Fibroblast of skin of left biceps (primary cell): ENCODE results near the gene SRRM3.
"Not testable (repeated sequence)": the region's sequence is repeated elsewhere in the genome, so short reads cannot be mapped to it uniquely, and the experiment has no call there.

ENCODE experiments used
- DNase-seq, 2 experiments: peaks; one replicate each; pipeline ENCODE4 v3.0.0-alpha.2; 2013; ENCODE audit warnings: low read depth in 2 of 2

The SRRM3 gene

DNA sequence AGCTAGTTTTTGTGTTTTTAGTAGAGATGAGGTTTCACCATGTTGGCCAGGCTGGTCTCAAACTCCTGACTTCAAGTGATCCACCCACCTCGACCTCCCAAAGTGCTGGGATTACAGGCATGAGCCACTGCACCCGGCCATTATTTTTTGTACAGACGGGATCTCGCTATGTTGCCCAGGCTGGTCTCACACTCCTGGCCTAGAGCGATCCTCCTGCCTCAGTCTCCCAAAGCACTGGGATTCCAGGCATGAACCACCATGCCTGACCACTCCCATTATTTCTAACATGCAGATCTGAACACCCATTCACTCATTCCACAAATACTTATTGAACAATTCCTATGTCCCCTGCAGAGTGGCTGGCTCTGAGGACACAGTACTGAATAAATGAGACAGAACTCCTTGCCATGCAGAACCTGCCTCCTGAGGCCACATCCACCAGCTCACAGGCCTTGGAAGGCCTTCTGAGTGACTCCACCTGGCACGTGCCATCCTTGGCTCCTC is 89.2 kb downstream of the SRRM3 start:
- DNase-seq = peak in 1 of 2 experiments; percentile 15

DNA sequence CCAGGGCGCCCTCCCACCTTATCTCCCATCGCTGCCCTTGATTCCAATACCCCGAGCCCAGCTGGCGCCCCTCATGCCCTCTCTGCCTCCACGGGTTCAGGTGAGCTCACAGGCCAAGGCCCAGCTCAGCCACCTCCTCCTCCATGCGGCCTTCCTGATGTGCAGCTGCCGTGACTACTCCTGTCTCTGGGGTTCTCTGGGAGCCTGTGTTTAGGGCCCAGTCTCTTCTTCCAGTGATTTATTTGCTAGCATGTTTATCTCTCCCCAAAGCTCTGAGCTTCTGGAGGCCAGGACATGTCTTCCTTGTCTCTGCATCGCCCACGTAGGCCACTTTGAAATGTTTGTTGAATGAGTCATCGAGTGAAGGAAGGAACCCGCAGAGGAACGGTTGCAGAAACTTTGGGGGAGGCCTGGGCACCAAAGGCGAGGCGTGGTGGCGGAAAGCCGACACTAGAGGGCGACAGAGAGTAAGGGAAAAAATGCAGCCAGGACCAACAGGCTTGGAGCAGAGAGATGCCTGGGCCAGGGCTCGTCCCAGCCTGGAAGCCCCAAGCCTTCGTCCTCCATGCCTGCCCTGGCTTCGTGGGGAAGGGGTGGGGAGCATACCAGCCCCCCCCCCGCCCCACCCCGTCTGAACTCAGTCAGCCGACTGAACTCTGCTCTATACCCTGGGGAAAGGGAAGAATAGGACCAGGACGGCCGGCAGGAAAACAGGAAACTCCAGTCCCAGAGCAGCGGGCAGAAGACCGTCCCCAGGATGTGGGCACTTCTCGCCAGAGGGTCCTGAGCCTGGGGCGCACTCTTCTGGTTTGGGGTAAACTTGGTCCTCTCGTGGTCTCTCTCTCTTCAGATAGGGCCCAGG is 89.9 kb downstream of the SRRM3 start:
- peak; percentile 97 for DNase-seq

DNA sequence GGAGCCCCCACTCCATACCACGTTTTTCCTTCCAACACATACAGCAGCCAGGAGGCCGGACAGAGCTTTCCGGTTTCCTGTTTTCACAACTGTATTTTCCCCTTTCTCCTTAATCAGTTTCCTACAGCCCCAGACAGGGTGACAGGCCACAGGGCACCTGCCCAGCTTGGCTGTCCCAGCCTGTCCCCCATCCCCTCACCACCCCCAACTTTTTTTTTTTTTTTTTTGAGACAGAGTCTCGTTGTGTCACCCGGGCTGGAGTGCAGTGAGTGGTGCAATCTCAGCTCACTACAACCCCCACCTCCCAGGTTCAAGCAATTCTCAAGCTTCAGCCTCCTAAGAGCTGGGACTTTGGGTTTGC is 90.5 kb downstream of the SRRM3 start:
- DNase-seq = no peak

GRCh38 chr7:76292911-76293310 is 91.2 kb downstream of the SRRM3 start:
- DNase-seq = not testable (repeated sequence)

DNA sequence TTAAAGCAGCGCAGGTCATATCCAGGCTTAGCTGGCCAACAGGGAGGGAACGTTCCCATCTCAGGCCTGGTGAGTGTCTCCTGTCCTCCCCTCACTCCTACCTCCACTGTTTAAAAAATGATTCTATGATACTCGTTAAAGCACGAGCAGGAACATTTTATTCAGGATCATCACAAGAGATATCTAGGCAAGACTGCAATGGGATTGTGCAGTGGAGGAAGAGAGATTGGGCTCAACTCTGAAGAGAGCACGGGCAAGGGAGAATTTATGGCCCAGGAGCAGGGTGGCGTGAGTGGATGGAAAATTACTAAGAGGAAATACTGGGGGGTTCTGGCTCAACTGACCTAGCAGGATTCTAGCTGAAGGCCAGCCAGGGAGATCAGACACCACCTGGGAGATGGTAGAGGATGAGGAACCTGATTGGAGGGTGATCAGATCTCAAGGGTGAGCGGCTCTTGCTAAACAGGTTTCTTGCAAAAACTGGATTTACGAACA is 91.8 kb downstream of the SRRM3 start:
- no peak for DNase-seq

DNA sequence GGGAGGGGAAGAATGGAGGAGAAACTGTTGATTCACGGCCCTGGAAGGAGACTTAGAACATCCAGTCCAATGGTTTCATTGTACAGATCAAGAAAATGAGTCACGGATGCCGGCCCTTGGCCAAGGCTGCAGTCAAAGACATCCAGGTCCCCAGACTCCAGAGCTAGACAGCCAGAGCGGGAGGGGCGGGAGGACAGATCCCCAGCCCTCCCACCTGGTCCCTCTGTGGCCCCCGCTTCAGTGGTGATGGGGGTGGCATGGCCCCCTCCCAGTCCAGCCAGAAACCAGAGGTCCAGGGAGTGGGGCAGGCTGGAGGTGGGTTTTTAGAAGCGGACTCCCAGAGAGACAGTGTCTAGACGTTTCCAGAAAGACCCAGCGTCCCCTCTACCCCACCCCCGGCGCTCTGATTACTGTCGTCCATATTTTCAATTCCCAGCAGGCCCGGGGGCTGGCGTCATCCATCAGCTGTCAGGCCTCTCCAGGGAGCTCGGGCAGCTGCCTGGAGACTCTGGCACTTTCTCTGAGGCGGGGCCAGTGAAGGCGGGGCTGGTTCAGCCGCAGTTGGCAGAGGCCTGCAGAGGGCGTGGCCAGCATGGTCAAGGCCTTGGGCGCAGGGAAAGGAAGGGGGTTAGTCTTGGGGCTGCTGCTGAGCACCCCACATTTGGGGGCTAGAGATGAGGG is 92.8 kb downstream of the SRRM3 start:
- peak; percentile 72 to 73 for DNase-seq

DNA sequence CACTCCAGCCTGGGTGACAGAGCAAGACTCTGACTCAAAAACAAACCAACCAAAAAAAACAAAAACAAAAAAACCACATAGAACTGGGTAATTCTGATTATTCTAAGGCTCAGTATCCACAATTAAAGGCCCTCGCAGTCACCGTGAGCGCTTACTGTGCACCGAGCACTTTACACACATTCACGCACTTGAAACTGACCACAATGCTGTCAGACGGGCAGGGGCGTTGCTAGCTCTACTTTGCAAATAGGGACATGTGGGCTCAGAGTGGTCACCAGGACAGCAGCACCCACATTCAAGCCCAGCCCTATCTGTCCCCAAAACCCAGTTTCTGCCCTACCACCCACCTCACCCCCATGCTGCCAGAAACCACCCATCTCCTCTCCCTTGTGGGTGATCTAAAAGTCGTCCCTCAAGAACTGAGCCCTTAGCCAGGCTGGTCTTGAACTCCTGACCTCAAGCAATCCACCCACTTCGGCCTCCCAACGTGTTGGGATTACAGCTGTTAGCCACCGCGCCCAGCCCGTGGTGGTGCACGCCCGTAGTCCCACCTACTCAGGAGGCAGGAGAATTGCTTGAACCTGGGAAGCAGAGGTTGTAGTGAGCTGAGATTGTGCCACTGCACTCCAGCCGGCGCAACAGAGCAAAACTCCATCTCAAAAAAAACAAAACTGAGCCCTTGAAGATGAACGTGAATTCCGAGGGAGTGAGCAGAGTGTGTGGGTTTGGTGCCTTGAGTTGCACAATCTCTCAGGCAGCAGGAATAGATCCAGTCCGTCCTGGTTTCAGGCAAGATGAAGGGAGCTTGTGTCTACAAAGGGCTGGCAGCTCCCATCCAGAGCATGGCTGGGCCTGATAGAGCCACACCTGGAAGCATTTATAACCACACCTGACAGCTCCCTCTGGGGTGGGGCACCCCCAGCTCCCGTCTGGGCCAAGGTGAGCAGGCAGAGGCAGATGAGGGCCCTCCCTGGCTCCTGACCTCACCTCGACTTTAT is 95.3 kb downstream of the SRRM3 start:
- peak; percentile 60 to 67 for DNase-seq

DNA sequence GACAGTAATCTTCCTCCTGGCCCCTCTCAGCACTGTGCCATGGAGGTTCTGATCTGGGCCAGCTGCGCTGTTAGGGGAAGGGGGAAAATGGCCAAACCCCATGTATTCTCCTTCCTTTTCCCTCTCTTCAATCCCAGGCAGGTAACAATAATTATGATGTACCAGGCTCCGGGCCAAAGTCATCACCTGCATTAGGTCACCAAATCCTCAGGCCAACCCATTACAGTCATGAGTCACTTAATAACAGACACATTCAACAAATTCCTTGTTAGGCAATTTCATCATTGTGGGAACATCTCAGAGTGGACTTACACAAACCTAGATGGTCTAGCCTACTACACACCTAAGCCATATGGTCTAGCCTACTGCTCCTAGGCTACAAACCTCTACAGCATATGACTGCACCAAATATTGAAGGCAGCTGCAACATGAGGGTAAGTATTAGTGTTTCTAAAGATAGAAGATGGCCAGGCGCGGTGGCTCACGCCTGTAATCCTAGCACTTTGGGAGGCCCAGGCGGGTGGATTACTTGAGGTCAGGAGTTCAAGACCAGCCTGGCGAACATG is 98.6 kb downstream of the SRRM3 start:
- peak in 1 of 2 experiments; percentile 31 for DNase-seq

- DNase-seq = no peak
Observed at GRCh38 chr7:76301000-76301399, 99.3 kb downstream of the SRRM3 start.

- DNase-seq = peak; percentile 72 to 80
Observed at GRCh38 chr7:76302347-76303201, 100.9 kb downstream of the SRRM3 start, which contains the start of gene HSPB1. Gene HSPB1 (plus strand): TSS chr7:76302673. CDS start chr7:76302713, 40 bp downstream.

DNA sequence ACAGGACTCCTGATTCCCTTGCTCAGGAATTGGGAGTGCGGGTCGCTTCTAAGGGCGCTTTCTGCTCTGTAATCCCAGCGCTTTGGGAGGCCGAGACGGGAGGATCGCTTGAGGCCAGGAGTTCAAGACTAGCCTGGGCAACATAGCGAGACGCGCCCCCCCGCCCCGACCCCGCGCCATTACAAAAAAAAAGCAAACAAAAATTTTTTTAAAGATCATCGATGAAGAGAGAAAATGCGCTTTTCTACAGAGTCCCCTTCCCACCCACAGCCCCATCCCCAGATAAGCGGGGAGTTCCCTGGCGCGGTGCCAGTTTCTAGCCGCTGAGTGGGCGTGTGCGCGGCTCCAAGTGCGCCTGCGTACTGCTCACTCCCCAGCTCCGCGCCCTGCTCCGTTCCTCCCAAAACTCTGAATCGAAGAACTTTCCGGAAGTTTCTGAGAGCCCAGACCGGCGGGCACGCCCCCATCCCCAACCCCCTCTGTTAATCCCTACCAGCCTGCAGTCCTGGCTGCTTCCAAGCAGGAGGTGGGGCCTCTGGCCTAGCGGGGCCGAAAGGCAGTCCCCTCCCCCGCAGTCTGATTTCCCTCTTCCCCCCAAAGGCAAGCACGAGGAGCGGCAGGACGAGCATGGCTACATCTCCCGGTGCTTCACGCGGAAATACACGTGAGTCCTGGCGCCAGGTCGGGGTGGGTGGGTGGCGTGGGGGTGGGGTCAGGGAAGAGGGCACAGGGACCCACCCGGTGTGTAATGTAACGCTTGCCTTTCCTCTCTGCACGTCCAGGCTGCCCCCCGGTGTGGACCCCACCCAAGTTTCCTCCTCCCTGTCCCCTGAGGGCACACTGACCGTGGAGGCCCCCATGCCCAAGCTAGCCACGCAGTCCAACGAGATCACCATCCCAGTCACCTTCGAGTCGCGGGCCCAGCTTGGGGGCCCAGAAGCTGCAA is 101.8 kb downstream of the SRRM3 start:
- peak; percentile 88 to 89 for DNase-seq

GRCh38 chr7:76304888-76305375 is 103.2 kb downstream of the SRRM3 start:
- DNase-seq = no peak

DNA sequence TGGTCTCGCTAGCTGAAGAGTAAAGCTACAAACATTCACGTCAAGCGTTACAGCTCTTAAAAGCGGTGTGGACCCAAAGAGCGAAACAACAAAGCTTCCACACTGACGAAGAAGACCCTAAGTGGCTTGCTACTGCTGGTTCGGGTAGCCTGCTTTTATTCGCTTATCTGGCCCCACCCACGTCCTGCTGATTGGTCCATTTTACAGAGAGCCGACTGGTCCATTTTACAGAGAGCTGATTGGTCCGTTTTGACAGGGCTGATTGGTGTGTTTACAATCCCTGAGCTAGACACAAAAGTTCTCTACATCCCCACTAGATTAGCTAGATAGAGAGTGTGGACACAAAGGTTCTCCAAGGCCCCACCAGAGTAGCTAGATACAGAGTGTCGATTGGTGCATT is 107.2 kb downstream of the SRRM3 start:
- DNase-seq = not testable (repeated sequence)

- DNase-seq = not testable (repeated sequence)
Observed at GRCh38 chr7:76309341-76310101, 107.8 kb downstream of the SRRM3 start.

- DNase-seq = no peak
Observed at GRCh38 chr7:76310102-76310957, 108.6 kb downstream of the SRRM3 start.

- not testable (repeated sequence) for DNase-seq
Observed at GRCh38 chr7:76311838-76312237, 110.1 kb downstream of the SRRM3 start.
